ENCODE results near the gene CEP72. TPM values are rescaled to one million over a fixed set of nuclear protein-coding genes. Genes with fewer than 3 reads are reported as not detected.
A peak's percentile ranks its signal among the peaks of the same experiment; 100 is the strongest.
"Not testable (repeated sequence)": the region's sequence is repeated elsewhere in the genome, so short reads cannot be mapped to it uniquely, and the experiment has no call there.

CEP72 gene
- total RNA-seq, 4 donors from 2014 or later = 2.7 to 8.6 (median 4.0) TPM

- peaks cover 30 to 32% (median 31%) of the 10 kb centered on the region in 3 donors for H3K4me1 ChIP-seq
- no peaks in the 10 kb centered on the region for H3K27me3 ChIP-seq
- no peaks in the 10 kb centered on the region for H3K9me3 ChIP-seq
- TF ChIP-seq CTCF (IDR thresholded peaks at IDR 0.05) = no peak
- no peak for TF ChIP-seq POLR2A (IDR thresholded peaks at IDR 0.05)
- H3K4me3 ChIP-seq = no peak overlapping the region
- no peak for DNase-seq
- no peak overlapping the region for H3K27ac ChIP-seq
- intact Hi-C loops (cut with DNase I) = no loop called here
- H3K36me3 ChIP-seq = no peaks in the 10 kb centered on the region
- whole genome bisulfite sequencing, 2 donors = 93 to 94% methylated on average over 46 to 48 of the region's 48 CpGs
Observed at GRCh38 chr5:676699-677076, 64.5 kb downstream of the CEP72 start.

GRCh38 chr5:677131-678101 is 65.3 kb downstream of the CEP72 start:
- H3K9me3 ChIP-seq = no peaks in the 10 kb centered on the region
- intact Hi-C loops (cut with DNase I) = no loop called here

GRCh38 chr5:678521-678920 is 66.4 kb downstream of the CEP72 start:
- no CpG with 5 or more reads among the region's 16 CpGs for WGBS, 2 donors
- H3K27ac ChIP-seq; H3K9me3 ChIP-seq; H3K4me3 ChIP-seq; DNase-seq; H3K27me3 ChIP-seq; intact Hi-C loops (cut with DNase I); H3K36me3 ChIP-seq: not testable (repeated sequence)
- H3K4me1 ChIP-seq = peaks cover 12 to 13% (median 13%) of the 10 kb centered on the region in 3 donors

More at GRCh38 chr5:677131-678101, 65.3 kb downstream of the CEP72 start:
- Histone ChIP-seq H3K27ac (no peak overlapping the region), H3K36me3 (no peaks in the 10 kb centered on the region), H3K4me3 (no peak overlapping the region), H3K27me3 (no peaks in the 10 kb centered on the region), H3K4me1 (peaks cover 23 to 24% (median 24%) of the 10 kb centered on the region in 3 donors)
- WGBS, 2 donors = 81 to 85% methylated on average over 16 of the region's 44 CpGs
- no peak for TF ChIP-seq POLR2A (IDR thresholded peaks at IDR 0.05)
- TF ChIP-seq CTCF (IDR thresholded peaks at IDR 0.05) = no peak
- DNase-seq = no peak

DNA sequence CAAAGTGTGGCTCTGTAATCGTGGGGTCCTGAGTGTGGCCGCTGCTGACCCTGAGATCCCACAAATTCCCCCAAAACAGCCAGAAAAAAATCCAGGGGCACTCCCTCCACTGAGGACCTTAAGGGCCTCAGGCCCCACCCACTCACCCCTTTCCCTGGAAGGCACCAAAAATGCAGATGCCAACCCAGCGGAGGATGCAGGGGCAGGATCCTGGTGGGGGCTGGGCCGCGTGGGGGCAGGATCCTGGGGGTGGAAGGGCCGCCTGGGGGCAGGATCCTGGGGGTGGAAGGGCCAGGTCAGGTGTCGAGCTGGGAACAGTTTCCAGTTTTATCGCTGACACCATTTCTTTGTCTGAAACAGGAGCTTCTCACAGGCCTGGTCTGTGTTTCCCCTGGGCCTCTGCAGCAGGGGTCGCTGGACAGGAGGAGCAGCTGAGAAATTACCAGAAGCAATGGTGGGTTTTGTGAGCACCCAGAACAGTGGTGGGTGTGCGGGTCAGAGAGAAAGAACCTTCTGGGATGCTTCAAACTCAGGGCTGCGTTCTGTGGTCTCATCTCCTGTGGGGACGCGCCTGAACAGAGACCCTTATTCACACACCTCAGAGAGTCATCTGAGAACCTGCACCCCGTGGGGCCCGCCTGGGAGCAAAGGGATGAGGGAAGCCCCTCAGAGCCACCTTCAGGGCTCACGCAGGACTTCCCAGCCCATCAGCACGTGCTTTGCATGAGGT is 67.2 kb downstream of the CEP72 start:
- H3K9me3 ChIP-seq; DNase-seq; H3K4me1 ChIP-seq; intact Hi-C loops (cut with DNase I); H3K4me3 ChIP-seq; H3K27me3 ChIP-seq; H3K27ac ChIP-seq; H3K36me3 ChIP-seq: not testable (repeated sequence)
- WGBS, 2 donors = 62 to 100% methylated on average over 2 to 5 of the region's 17 CpGs

GRCh38 chr5:680118-680795 is 68.1 kb downstream of the CEP72 start:
- H3K4me3 ChIP-seq; H3K4me1 ChIP-seq; DNase-seq; H3K36me3 ChIP-seq; intact Hi-C loops (cut with DNase I); H3K9me3 ChIP-seq; H3K27me3 ChIP-seq; H3K27ac ChIP-seq: not testable (repeated sequence)
- WGBS, 2 donors = no CpG with 5 or more reads among the region's 32 CpGs

- H3K27me3 ChIP-seq; H3K4me3 ChIP-seq; H3K9me3 ChIP-seq; DNase-seq; H3K27ac ChIP-seq; H3K4me1 ChIP-seq; H3K36me3 ChIP-seq; intact Hi-C loops (cut with DNase I): not testable (repeated sequence)
- 74 to 77% methylated on average over 13 of the region's 13 CpGs for WGBS, 2 donors
Observed at GRCh38 chr5:680836-681235, 68.7 kb downstream of the CEP72 start.

DNA sequence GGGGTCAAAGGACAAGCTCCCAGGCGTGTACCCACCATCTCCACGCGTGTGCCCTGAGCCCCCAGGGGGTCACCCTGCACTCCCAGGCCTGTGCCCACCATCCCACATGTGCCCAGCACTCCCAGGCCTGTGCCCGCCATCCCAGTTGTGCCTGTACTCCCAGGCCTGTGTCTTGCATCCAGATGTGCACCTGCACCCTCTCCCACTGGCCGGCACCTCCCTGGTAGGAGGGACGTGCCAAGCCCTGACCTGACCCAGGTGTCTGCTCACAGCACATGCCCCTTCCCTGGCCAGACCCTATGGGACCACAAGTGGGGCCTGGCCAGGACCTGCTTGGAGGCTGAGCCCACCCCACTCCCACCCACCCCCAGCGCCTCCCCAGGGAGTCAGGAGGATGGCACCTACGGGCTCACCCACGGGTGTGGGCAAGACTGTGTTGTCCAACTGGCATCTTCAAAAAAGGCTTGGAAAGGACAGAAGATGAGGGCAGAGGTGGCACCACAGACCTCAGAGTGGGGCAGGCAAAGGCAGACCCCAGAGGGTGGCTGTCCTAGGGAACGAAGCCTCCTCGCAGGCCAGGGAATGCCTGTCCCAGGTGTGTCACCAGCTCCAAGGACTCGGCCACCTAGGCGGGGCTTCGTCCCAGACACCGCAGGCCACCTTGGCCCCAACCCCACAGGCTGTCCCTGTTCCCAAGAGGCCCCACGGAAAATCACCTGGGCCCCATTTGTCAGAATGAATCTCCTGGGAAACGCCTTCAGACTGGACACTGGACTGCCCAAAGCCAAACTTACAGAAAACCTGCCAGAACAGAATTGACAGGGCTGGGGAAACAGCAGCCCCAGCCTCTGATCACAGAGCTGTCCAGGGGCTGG is 69.4 kb downstream of the CEP72 start:
- DNase-seq; H3K9me3 ChIP-seq; H3K4me3 ChIP-seq; H3K36me3 ChIP-seq; H3K27ac ChIP-seq; intact Hi-C loops (cut with DNase I); H3K27me3 ChIP-seq; H3K4me1 ChIP-seq: not testable (repeated sequence)
- WGBS, 2 donors = 88 to 91% methylated on average over 5 to 6 of the region's 17 CpGs

DNA sequence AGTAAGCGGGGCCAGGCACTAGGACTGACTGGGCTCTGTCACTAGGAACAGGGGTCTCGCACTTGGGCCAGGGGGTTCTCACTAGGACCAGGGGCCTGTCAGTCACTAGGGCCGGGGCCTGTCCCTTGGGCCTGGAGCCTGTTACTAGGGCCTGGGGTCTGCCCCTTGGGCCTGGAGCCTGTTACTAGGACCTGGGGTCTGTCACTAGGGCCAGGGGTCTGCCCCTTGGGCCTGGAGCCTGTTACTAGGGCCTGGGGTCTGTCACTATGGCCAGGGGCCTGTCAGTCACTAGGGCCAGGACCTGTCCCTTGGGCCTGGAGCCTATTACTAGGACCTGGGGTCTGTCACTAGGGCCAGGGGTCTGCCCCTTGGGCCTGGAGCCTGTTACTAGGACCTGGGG is 70.1 kb downstream of the CEP72 start:
- DNase-seq; H3K4me3 ChIP-seq; intact Hi-C loops (cut with DNase I); H3K9me3 ChIP-seq; H3K36me3 ChIP-seq; H3K27me3 ChIP-seq; H3K4me1 ChIP-seq: not testable (repeated sequence)
- peak overlapping the region in 1 of 4 donors; percentile 13 for H3K27ac ChIP-seq
- no CpG with 5 or more reads among the region's 3 CpGs for WGBS, 2 donors

GRCh38 chr5:682651-683358 is 70.7 kb downstream of the CEP72 start:
- peak overlapping the region in 1 of 4 donors; percentile 13 for H3K27ac ChIP-seq
- H3K36me3 ChIP-seq; H3K4me3 ChIP-seq; H3K27me3 ChIP-seq; intact Hi-C loops (cut with DNase I); H3K9me3 ChIP-seq; DNase-seq; H3K4me1 ChIP-seq: not testable (repeated sequence)
- no CpG with 5 or more reads among the region's 17 CpGs for WGBS, 2 donors
